Occipital lobe (tissue), 2 donors: ENCODE data around the gene TRAF3. TPM values are rescaled to one million over a fixed set of nuclear protein-coding genes. Genes with fewer than 3 reads are reported as not detected.
A peak's percentile ranks its signal among the peaks of the same experiment; 100 is the strongest.

Source experiments
- DNase-seq: peaks from one replicate; lab custom pipeline; 2025; lab: John Stamatoyannopoulos, UW
- total RNA-seq: library from RNA; depleted of rRNA; stranded (reverse); fragments of >200 nt; gene quantifications from one replicate; pipeline ENCODE4 v1.2.3, GENCODE V29; 2014

TRAF3 gene
- total RNA-seq, 1 donor from 2014 or later = 20.1 TPM

- no peak for DNase-seq
Measured at GRCh38 chr14:102937331-102938175, 160.3 kb downstream of the TRAF3 start.

- no peak for DNase-seq
Measured at GRCh38 chr14:102938191-102938590, 160.9 kb downstream of the TRAF3 start.

- DNase-seq = no peak
Measured at GRCh38 chr14:102939329-102939728, 162.1 kb downstream of the TRAF3 start.

- DNase-seq = no peak
Measured at GRCh38 chr14:102939820-102940561, 162.7 kb downstream of the TRAF3 start.

GRCh38 chr14:102940729-102941362 lies 163.6 kb downstream of the TRAF3 start:
- DNase-seq = peak; percentile 16

- DNase-seq = no peak
Measured at GRCh38 chr14:102941419-102942011, 164.3 kb downstream of the TRAF3 start.

GRCh38 chr14:102942069-102942468 lies 164.8 kb downstream of the TRAF3 start:
- DNase-seq = no peak

- no peak for DNase-seq
Measured at GRCh38 chr14:102943454-102943853, 166.2 kb downstream of the TRAF3 start.

- no peak for DNase-seq
Measured at GRCh38 chr14:102943979-102944378, 166.7 kb downstream of the TRAF3 start.

GRCh38 chr14:102944448-102945330 lies 167.4 kb downstream of the TRAF3 start:
- no peak for DNase-seq

GRCh38 chr14:102945346-102946130 lies 168.3 kb downstream of the TRAF3 start:
- DNase-seq = no peak

GRCh38 chr14:102947321-102948103 lies 170.3 kb downstream of the TRAF3 start:
- no peak for DNase-seq

- no peak for DNase-seq
Measured at GRCh38 chr14:102948698-102949061, 171.4 kb downstream of the TRAF3 start.

GRCh38 chr14:102949062-102949800 lies 172.0 kb downstream of the TRAF3 start:
- DNase-seq = no peak

GRCh38 chr14:102949801-102950451 lies 172.7 kb downstream of the TRAF3 start:
- peak; percentile 38 for DNase-seq

- DNase-seq = peak; percentile 62
Measured at GRCh38 chr14:102951034-102951433, 173.8 kb downstream of the TRAF3 start.

- no peak for DNase-seq
Measured at GRCh38 chr14:102951799-102952198, 174.6 kb downstream of the TRAF3 start.

GRCh38 chr14:102952276-102952675 lies 175.0 kb downstream of the TRAF3 start:
- no peak for DNase-seq
